SIG-M5 treated with dmso at 0.1 percent for 504 hours (cell line): ENCODE measurements around the gene EEF1AKMT3.

Experiments
- DNase-seq: peaks from one replicate; lab custom pipeline; 2025; ENCODE audit not compliant: unreplicated experiment; lab: John Stamatoyannopoulos, UW

The EEF1AKMT3 gene

DNA sequence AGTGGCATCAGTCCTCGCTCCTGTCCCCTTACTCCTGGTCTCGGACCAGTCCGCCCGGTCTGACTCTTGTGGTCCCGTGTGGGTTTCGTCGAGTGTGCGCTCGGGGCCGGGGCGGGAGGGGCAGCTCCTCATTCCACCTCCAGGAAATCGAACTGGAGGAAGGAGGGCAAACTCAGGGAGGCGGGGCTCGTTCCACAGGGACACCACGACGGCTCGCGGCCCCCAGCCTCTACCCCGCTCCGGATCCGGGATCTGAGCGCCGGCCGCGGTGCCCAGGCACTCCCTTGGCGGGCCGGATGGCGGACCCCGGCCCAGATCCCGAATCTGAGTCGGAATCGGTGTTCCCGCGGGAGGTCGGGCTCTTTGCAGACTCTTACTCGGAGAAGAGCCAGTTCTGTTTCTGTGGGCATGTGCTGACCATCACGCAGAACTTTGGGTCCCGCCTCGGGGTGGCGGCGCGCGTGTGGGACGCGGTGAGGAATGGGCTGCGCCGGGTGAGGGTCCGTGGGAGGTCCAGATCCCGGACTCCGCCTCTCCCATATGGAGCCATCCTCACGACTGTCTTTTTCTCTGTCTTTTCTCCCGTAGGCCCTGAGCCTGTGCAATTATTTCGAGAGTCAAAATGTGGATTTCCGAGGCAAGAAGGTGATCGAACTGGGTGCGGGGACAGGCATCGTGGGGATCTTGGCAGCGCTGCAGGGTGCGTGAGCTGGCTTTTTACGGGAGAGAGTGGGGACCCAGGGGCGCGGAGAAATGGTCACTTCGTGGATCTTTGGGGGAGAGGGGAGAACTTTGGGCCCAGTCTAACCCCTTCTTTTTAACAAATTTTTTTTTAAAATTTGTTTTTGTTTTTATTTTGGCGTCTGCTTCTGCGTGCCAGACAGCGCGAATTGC, at the start of gene EEF1AKMT3:
Gene EEF1AKMT3 (plus strand): TSS at position 186 of the 894 bp plus-strand sequence. CDS start 111 bp downstream, at position 297.
- peak; percentile 74 for DNase-seq

GRCh38 chr12:57722716-57723629, 49.4 kb upstream of the EEF1AKMT3 start:
- DNase-seq = no peak

GRCh38 chr12:57723630-57723962, 48.8 kb upstream of the EEF1AKMT3 start:
- DNase-seq = no peak

- no peak for DNase-seq
These were observed 48.1 kb upstream of the EEF1AKMT3 start for GRCh38 chr12:57724003-57724935.

DNA sequence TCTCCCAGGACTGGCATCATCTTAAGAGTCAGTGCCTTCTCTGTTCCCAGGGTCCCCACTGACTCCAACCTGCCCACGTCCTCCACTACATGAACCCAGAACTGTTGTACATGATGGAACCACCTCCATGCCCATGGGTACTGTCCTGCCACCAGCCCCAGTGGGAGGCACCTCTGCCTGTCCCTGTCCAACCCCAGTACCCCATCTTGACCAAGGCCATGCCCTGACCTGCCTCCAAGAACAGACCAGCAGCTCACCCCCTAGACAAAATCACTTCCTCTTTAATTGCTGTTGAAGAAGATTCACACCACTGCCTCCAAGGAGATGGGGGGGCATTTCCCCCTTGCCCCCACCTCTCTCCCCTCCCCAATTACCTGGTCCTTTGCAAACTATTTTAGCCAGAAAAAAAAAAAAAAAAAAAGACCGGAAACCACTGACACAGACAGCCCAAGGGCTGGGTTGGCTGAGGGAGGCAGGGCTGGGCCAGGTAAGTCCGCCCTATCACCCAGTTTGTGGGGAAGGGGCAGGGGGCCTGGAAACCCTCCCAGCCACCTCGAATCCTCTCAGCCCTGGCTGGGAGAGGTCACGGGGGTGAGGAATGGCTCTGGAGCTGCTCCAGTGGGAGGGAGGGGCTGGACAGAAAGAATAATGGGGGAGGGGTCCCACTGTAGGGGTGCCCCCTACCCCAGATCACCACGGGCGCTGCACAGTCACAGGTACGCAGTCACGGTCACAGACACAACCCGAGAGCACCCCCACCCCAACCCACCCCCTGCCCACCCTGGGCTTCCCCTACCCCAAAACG, 47.3 kb upstream of the EEF1AKMT3 start:
- no peak for DNase-seq

DNA sequence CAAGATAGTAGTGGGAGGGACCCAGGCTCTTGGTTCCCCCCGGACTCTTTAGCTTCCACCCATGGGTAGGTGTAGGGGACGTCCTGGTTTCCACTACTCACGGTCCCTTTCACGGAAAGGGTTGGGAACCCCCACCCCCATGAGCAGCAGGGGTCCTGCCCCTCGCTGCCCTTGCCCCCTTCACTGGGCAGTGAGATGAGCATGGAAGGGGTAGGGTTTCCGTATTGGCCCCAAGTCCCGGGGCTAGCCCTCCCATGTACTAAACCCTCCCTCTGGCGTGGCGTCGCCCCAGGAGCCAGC, 46.6 kb upstream of the EEF1AKMT3 start:
- no peak for DNase-seq

DNA sequence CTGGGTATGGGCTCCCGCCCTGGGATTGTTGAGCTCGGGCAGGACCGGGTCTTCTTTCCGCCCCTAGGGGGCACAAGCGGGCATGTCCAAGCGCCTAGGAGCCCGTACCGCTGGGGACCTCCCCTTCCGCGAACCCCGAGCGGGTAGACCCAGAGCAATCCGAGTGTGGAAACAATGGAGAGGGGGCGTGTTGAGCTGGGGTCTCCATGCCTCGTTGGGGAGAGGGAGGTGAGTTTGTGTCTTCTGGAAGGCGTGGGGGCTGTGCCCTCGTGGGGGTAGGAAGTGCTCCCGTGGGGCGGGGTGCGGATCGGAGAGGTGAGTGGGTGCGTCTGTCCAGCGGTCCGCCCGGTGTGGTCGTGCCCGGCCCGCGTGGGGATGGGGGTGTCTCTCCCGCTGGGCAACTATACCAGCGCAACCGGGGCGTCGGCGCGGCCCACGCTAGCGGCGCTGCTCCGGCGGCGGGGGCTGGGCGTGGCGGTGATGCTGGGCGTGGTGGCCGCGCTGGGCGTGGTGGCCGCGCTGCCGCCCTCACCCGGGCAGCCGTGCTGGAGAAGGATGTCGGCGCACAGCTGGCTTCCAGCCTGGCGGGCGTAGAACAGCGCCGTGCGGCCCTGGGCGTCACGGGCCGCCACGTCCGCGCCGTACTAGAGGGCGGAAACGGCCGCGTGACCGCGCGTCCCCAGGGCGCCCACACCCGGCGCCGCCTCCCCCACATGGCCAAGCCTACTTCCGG, 46.1 kb upstream of the EEF1AKMT3 start:
- DNase-seq = peak; percentile 37

GRCh38 chr12:57726884-57727757, 45.3 kb upstream of the EEF1AKMT3 start:
- DNase-seq = no peak

DNA sequence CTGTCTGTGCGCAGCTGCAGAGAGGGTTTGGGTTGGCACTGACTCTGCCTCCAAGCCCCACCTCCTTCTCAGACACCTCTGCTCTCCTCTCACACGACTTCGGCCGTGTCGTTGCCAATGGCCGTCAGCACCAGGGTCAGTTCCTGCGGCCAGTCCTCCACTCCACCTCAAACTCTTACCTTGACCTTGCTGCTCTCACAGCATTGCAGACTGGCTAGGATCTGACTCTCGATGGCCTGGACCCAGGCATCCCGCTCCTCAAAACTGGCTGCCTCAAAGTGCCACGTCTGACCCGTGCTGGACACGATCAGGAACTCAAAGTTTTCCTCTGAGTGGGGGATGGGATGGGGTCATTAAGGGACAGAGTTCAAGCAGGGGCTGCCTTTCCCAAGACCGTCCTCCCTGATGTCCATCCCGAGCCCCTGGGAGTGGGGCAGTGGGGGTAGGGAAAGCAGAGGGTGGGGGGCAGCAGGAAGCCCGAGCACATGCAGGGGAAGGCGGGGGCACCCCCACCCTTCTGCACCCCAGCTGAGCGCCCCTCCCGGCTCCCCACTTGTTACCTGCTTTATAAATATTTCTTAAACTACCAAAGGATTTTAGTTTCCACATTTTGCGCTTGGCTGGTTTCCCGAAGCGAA, 44.5 kb upstream of the EEF1AKMT3 start:
- no peak for DNase-seq

DNA sequence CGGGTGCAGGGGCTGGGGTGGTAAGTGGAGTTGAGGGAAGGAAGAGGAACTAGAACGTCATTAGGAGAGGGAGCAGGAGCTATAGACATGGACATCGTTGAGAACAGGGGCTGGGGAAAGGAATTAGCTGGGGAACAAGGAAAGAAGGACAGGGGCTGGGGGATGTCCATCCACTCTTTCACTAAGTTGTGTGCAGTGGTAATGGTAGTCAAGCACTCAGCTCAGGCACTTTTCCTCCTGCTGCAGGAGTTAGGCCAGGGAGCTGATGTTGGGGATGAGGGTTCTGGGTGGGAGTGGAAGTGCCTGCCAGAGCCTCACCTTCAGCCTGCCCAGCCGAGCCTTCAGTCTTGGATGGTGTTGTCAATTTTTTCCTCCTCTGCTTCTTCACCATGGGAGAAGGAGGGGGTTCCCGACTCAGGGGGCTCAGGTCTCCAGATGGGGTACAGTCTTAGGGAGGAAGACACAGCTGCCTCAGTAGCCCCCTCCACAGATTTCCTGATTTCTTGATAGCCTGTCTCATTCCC, 43.0 kb upstream of the EEF1AKMT3 start:
- DNase-seq = no peak

DNA sequence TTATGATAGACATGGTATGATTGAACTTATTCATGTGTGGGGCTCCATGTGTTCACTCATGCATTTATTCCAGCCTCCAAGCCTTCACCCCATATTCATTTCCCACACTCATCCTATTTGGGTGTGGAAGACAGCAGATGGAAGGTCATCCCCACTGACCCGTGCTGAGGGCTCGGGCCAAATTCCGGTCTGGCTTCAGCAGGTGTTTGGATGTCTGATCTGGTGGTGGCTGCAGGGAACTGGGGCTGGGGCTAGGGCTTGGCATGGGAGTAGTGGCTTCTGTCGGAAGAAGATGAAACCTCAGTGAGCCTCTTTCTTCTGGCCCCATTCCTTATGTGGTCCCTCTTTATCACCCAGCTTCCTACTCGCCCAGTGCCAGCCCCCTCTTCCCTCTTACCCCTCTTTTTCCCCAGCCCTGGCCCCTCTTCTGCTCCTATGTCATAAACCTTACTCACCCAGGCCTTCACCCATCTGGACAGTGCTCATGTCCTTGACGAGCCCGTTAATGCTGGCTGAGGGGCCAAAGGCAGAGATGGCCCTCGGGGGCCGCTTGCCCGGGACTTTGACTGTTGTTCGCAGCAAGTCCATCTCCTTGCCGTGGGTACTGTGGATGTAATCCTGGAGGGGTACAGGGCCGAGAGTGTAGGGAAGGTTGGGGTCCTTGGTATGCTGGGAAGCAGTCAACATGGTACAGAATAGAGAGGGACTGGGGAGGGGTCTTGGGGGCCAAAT, 41.9 kb upstream of the EEF1AKMT3 start:
- no peak for DNase-seq

- no peak for DNase-seq
These were observed 40.9 kb upstream of the EEF1AKMT3 start for GRCh38 chr12:57731411-57732080.

DNA sequence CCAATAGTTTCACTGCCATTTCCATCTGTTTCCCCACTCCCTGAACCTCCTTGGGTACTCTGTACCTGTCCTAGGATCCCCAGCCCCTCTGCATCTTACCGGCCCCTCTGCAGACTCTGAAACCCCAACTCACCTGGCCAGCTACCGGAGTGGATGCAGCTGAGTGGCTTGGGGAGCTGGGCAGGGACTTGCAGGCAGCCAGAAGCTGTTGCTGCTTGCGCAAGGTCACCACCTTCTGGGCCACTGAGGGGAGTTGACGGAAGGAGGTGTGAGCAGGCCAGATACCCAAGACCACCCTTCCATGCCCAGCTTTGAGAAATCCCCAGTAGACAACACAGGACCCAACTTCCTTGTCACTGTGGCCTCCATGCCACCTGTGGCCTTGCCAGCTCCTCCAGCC, 40.1 kb upstream of the EEF1AKMT3 start:
- DNase-seq = no peak

- no peak for DNase-seq
These were observed 39.5 kb upstream of the EEF1AKMT3 start for GRCh38 chr12:57732726-57733593.

GRCh38 chr12:57733928-57734327, 38.5 kb upstream of the EEF1AKMT3 start:
- no peak for DNase-seq

GRCh38 chr12:57734591-57734990, 37.8 kb upstream of the EEF1AKMT3 start:
- DNase-seq = no peak
